Endothelial cell of umbilical vein (primary cell): ENCODE results near the gene C9. TPM values are rescaled to one million over a fixed set of nuclear protein-coding genes. Genes with fewer than 3 reads are reported as not detected.

Source experiments
- BruUV-seq: library from RNA; stranded (reverse); fragments of 400-500 nt; replicated peaks from 2 replicates; lab custom pipeline; 2021; lab: Mats Ljungman, UMichigan
- CTCF ChIA-PET: fragments of 300-600, 350-600 bp; sonication (Branson Sonifier 250); formaldehyde crosslinking; loops from one replicate; lab custom pipeline; 2021; ENCODE audit warnings: antibody characterized with exemption, inconsistent platforms; lab: Charles Lee
- POLR2A ChIA-PET: fragments of 300-600, 350-600 bp; sonication (Branson Sonifier 250); formaldehyde crosslinking; loops from one replicate; lab custom pipeline; 2021; ENCODE audit warnings: antibody characterized with exemption, inconsistent platforms; lab: Charles Lee
- DNase-seq: peaks from one replicate; pipeline ENCODE4 v3.0.0-alpha.2; 2011; ENCODE audit warnings: low read depth, low spot score
- FAIRE-seq: peaks from 2 replicates; lab custom pipeline; 2011; peaks lifted over from hg19 to GRCh38; lab: Jason Lieb, UNC
- H2AFZ ChIP-seq: 2 replicates; pipeline ENCODE4 v1.6.0; 2012; ENCODE audit warnings: low read depth, low read length, control low read depth, inconsistent platforms
- H3K27ac ChIP-seq: 2 replicates; pipeline ENCODE4 v1.5.1; 2011; ENCODE audit warnings: low read depth, mild to moderate bottlenecking, control low read depth, low read length, moderate library complexity; ENCODE audit not compliant: insufficient read depth
- H3K27me3 ChIP-seq, 2 experiments: 2 replicates each; pipeline versions ENCODE4 v1.6.0 to v1.6.1; 2011; ENCODE audit warnings: low read length in 2 of 2, mixed read lengths in 1 of 2; ENCODE audit not compliant: control insufficient read depth in 2 of 2, insufficient read depth in 2 of 2
- H3K36me3 ChIP-seq, 2 experiments: 2 replicates in 1 of 2; 3 replicates in 1 of 2; pipeline ENCODE4 v1.5.1; 2011; ENCODE audit warnings: low read length in 2 of 2, mild to moderate bottlenecking in 1 of 2, moderate library complexity in 1 of 2; ENCODE audit not compliant: control insufficient read depth in 2 of 2, insufficient read depth in 2 of 2; ENCODE audit errors: extremely low read depth in 1 of 2
- H3K4me1 ChIP-seq: 3 replicates; pipeline ENCODE4 v1.5.1; 2011; ENCODE audit warnings: mild to moderate bottlenecking, low read length; ENCODE audit not compliant: control insufficient read depth, insufficient read depth; ENCODE audit errors: extremely low read depth
- H3K4me2 ChIP-seq: 2 replicates; pipeline ENCODE4 v1.6.1; 2011; ENCODE audit warnings: low read length, control low read depth, mixed read lengths; ENCODE audit not compliant: insufficient read depth
- H3K4me3 ChIP-seq, 3 experiments: fragments of 200-600 bp in 1 of 3; sonication (generic), shearing (Covaris generic) in 1 of 3; replicated peaks in 1 of 3; 2 replicates each; pipeline ENCODE4 v1.5.1; 2011 to 2016; ENCODE audit warnings: control low read depth in 3 of 3, low read length in 3 of 3, mild to moderate bottlenecking in 2 of 3, inconsistent platforms in 1 of 3, low read depth in 1 of 3, moderate library complexity in 1 of 3; ENCODE audit not compliant: insufficient read depth in 1 of 3
- H3K79me2 ChIP-seq: 2 replicates; pipeline ENCODE4 v1.6.0; 2012; ENCODE audit warnings: low read length, inconsistent platforms; ENCODE audit not compliant: control insufficient read depth, insufficient read depth
- H3K9ac ChIP-seq: replicated peaks from 2 replicates; pipeline ENCODE3; 2011; ENCODE audit warnings: low read length, control low read depth; ENCODE audit not compliant: insufficient read depth; ENCODE audit errors: extremely low read depth
- H3K9me1 ChIP-seq: replicated peaks from 3 replicates; pipeline ENCODE4 v1.6.0; 2011; ENCODE audit warnings: mild to moderate bottlenecking, low read length; ENCODE audit not compliant: control insufficient read depth, insufficient read depth; ENCODE audit errors: extremely low read depth
- H3K9me3 ChIP-seq: replicated peaks from 2 replicates; pipeline ENCODE4 v1.5.1; 2012; ENCODE audit warnings: low read length, inconsistent platforms; ENCODE audit not compliant: control insufficient read depth, insufficient read depth
- H4K20me1 ChIP-seq: replicated peaks from 2 replicates; pipeline ENCODE3; 2011; ENCODE audit warnings: mild to moderate bottlenecking, low read length; ENCODE audit not compliant: control insufficient read depth, insufficient read depth; ENCODE audit errors: extremely low read depth
- CTCF ChIP-seq, 2 donors: IDR thresholded peaks; 1 replicate in 1 of 2; 2 replicates in 1 of 2; pipeline ENCODE4 v1.5.1; 2011; ENCODE audit warnings: low read length in 2 of 2, mild to moderate bottlenecking in 2 of 2, moderate library complexity in 2 of 2, control low read depth in 1 of 2, inconsistent platforms in 1 of 2, low read depth in 1 of 2; ENCODE audit not compliant: insufficient read depth in 1 of 2; ENCODE audit errors: extremely low read depth in 1 of 2
- EZH2 ChIP-seq: IDR thresholded peaks from 2 replicates; pipeline ENCODE4 v1.6.1; 2012; ENCODE audit warnings: borderline replicate concordance, low read depth, mild to moderate bottlenecking, moderate library complexity, low read length, inconsistent platforms; ENCODE audit not compliant: severe bottlenecking
- FOS ChIP-seq: IDR thresholded peaks from 2 replicates; pipeline ENCODE4 v1.6.1; 2011; ENCODE audit warnings: mild to moderate bottlenecking, low read length, moderate library complexity, borderline replicate concordance; ENCODE audit not compliant: insufficient read depth
- GATA2 ChIP-seq: IDR thresholded peaks from 2 replicates; pipeline ENCODE4 v1.7.0; 2011; ENCODE audit warnings: low read depth, mild to moderate bottlenecking, moderate library complexity, mixed read lengths, low read length; ENCODE audit not compliant: insufficient read length, insufficient read depth
- JUN ChIP-seq: IDR thresholded peaks from 2 replicates; pipeline ENCODE4 v1.6.1; 2011; ENCODE audit warnings: borderline replicate concordance, low read depth; ENCODE audit not compliant: insufficient read length, insufficient read depth
- MAX ChIP-seq: IDR thresholded peaks from 2 replicates; pipeline ENCODE4 v1.6.1; 2011; ENCODE audit not compliant: insufficient read depth, insufficient read length
- MYC ChIP-seq: IDR thresholded peaks from one replicate; pipeline ENCODE4 v1.6.1; 2011; ENCODE audit warnings: mild to moderate bottlenecking, low read depth, low read length
- POLR2A ChIP-seq: IDR thresholded peaks from 2 replicates; pipeline ENCODE4 v1.6.1; 2012; ENCODE audit warnings: low read depth, mild to moderate bottlenecking, control low read depth, low read length
- POLR2AphosphoS5 ChIP-seq: IDR thresholded peaks from 2 replicates; pipeline ENCODE4 v1.6.1; 2012; ENCODE audit warnings: low read depth, mild to moderate bottlenecking, control low read depth, low read length, moderate library complexity; ENCODE audit not compliant: insufficient read depth
- dilution Hi-C: fragments of 300-500 bp; cut with MboI; formaldehyde crosslinking; loops from one replicate; pipeline ENCODE4 v1.15.0; 2019; ENCODE audit warnings: low sequenced_read_pairs; ENCODE audit not compliant: extremely low pct_ligation_motif_present
- intact Hi-C: fragments of 100-400 bp; cut with micrococcal nuclease; formaldehyde crosslinking; loops from one replicate; pipeline ENCODE4 v1.10.0; 2022
- polyA plus RNA-seq, 4 experiments: library from polyadenylated mRNA; depleted of rRNA in 3 of 4; stranded (reverse) in 3 of 4; unstranded in 1 of 4; fragments of >200 nt; gene quantifications; 2 replicates each; pipeline versions ENCODE4 v1.2.1 to v1.2.3, GENCODE V29; 2011 to 2012; ENCODE audit warnings: missing spikeins in 1 of 4
- total RNA-seq: library from RNA; stranded (reverse); gene quantifications from 2 replicates; pipeline ENCODE4 v1.2.3, GENCODE V29; 2021

The C9 gene
- total and polyA plus RNA-seq, 2 donors (not counting 3 experiments of a cell fraction or from before 2014, with no cell fraction given) = 0.33 TPM; not detected in 1

- no TSS peak for BruUV-seq
- H2AFZ ChIP-seq = no peak overlapping the region
These were observed 106.7 kb downstream of the C9 start for GRCh38 chr5:39257554-39257953.

More at GRCh38 chr5:39257554-39257953, 106.7 kb downstream of the C9 start:
- POLR2A ChIA-PET = no interaction called here
- H3K79me2 ChIP-seq = no peaks in the 10 kb centered on the region
- intact Hi-C loops = no loop called here
- no peaks in the 10 kb centered on the region for H3K9me1 ChIP-seq
- no peak for TF ChIP-seq MAX
- no peak for TF ChIP-seq FOS
- no peak for TF ChIP-seq EZH2
- no peak for TF ChIP-seq CTCF (IDR thresholded peaks at IDR 0.05; ENCODE audit: extremely low read depth in 1 of 2, insufficient read depth in 1 of 2, low read depth in 1 of 2, low read length in 2 of 2)
- no peak for TF ChIP-seq JUN
- no peak for TF ChIP-seq POLR2A
- no peak for TF ChIP-seq GATA2
- TF ChIP-seq MYC = no peak
- TF ChIP-seq POLR2AphosphoS5 = no peak
- DNase-seq = no peak
- CTCF ChIA-PET = interaction anchor here (0.5 to 1.8 kb wide), 5 partner anchors 18 to 110 kb away, joined by 3 to 6 read pairs (median 3); no protein-coding TSS in a partner anchor
- dilution Hi-C loops = no loop called here
- H3K9ac ChIP-seq = no peak overlapping the region
- no peaks in the 10 kb centered on the region for H3K36me3 ChIP-seq
- H3K4me2 ChIP-seq = no peak overlapping the region
- no peak for FAIRE-seq
- H3K4me3 ChIP-seq = no peak overlapping the region
- no peaks in the 10 kb centered on the region for H3K9me3 ChIP-seq
- H3K27ac ChIP-seq = no peak overlapping the region
- H3K4me1 ChIP-seq = no peaks in the 10 kb centered on the region
- no peaks in the 10 kb centered on the region for H4K20me1 ChIP-seq
- peaks cover 0 to 2% of the 10 kb centered on the region in 2 experiments for H3K27me3 ChIP-seq
